Measurements from ENCODE around the gene MEI1. TPM values are rescaled to one million over a fixed set of nuclear protein-coding genes. Genes with fewer than 3 reads are reported as not detected.

The MEI1 gene
- total RNA-seq, 4 donors from 2014 or later = 0.16 to 13.6 (median 6.3) TPM

DNA sequence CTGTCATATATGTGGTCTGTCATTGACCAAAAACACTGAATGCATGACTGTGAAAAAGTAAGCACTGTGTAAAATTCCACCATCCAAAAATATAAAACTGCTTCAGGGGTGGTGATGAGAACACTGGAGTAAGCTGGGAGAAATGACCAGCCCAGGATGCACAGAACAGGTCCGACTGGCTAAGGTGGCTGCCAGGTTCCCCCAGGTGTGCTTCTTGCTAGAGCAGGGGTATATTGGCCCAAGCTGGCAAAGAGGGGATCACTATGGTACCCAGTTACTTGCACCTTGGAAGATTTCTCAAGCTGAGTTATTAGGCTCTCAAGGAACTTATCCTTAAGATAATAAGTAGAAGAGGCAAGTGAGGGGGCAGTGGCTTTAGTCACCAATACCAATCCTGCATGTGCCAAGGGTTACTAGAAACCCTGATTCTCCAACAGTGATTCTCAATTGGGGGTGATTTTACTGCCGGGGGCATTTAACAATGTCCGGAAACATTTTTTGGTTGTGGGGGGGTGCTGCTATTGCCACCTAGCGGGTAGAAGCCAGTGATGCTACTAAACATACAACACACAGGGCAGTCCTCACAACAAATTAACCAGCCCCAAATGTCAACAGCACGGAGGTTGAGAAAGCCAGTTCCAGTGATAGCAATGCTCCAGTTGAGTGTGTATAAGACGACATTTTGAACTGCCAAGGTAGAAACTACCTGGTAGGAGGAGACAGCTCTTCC is 26.4 kb upstream of the MEI1 start:
- TF ChIP-seq, protein P1, sequence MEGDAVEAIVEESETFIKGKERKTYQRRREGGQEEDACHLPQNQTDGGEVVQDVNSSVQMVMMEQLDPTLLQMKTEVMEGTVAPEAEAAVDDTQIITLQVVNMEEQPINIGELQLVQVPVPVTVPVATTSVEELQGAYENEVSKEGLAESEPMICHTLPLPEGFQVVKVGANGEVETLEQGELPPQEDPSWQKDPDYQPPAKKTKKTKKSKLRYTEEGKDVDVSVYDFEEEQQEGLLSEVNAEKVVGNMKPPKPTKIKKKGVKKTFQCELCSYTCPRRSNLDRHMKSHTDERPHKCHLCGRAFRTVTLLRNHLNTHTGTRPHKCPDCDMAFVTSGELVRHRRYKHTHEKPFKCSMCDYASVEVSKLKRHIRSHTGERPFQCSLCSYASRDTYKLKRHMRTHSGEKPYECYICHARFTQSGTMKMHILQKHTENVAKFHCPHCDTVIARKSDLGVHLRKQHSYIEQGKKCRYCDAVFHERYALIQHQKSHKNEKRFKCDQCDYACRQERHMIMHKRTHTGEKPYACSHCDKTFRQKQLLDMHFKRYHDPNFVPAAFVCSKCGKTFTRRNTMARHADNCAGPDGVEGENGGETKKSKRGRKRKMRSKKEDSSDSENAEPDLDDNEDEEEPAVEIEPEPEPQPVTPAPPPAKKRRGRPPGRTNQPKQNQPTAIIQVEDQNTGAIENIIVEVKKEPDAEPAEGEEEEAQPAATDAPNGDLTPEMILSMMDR (IDR thresholded peaks at IDR 0.05; ENCODE audit: low read depth) = no peak

DNA sequence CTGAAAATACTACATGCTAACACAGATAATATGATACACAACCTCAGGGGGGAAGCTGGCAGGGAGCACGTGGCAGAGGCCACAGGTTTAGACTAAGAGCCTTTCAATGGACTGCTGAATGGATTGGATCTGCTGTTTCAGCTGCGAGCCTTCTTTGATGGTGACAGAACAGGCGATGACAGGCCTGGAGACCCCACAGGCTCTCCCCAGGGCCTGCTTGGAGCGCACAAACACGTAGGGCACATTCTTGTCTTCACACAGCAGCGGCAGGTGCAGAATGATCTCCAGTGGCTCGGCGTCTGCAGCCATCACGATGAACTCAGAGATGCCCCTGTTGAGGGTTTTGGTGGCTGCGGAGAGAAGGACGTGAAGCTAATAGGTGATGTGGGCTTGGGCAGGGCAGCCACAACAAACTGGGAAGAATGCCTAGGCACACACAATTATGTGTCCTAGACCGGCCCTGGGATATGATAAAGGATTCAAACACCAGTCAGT is 24.4 kb upstream of the MEI1 start:
- TF ChIP-seq, protein P1 (IDR thresholded peaks at IDR 0.05; ENCODE audit: low read depth) = no peak

DNA sequence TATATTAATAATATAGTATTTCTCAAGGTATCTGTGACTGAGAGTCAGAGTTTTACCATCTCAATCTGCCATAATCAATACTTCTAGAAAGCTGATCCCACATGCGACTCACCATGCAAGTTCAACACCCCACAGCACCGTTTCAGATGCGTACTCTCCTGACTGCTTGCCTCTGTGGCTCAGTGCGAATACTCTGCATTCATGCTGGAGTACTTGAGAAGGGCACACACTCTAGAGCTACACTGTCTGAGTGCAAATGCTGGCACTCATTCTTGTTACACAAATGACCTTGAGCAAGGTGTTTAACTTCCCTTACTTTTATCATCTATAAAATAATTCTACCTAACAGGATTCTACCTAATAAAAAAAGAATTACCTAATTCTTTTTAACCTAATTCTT is 23.2 kb upstream of the MEI1 start:
- TF ChIP-seq, protein P1 (IDR thresholded peaks at IDR 0.05; ENCODE audit: low read depth) = no peak

DNA sequence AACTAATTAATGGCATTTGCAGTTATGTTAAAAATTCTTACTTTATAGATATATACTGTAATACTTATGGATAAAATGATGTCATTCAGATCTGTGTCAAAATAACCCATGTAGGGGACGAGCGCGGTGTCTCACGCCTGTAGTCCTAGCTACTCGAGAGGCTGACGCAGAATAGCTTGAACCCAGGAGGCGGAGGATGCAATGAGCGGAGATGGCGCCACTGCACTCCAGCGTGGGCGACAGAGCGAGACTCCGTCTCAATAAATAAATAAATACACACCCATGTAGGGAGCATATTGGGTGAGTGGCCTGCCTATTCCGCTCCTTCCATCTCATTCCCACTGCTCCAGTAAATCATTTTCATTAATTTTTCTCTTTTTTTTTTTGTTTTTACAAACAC is 17.7 kb upstream of the MEI1 start:
- TF ChIP-seq, protein P1 (IDR thresholded peaks at IDR 0.05; ENCODE audit: low read depth) = no peak

DNA sequence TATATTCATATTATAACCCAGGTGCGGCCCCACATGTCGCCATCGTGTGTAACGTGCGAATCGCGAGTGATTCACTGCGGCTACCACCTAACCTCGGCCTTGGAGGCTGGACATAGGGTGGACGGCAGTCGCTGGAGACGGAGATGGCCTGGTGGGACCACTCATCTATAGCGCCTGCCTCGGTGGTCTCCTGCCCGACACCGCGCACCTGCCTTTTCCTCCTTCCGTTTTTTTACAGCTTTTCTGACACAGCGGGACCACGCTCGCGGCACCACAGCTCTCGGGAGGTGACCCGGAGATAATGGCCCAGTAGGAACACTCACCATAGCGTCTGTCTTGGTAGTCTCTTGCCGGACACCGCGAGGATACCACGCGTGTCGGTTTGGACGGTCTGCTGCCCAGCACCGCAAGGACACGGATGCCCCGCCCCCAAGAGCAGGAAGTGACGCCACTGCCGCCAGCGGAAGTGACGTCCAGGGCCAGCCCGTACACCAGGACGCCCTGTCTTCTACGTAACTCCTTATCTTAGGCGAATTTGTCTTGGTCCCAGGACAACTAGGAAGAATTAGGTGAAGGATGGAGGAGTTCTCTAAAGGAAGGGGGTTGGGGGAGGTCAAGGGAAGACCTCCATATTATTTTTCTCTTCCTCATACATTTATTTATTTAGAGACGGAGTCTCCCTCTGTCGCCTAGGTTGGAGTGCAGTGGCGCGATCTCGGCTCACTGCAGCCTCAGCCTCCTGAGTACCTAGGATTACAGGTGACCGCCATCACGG is 17.1 kb upstream of the MEI1 start:
- TF ChIP-seq, protein P1 (IDR thresholded peaks at IDR 0.05; ENCODE audit: low read depth) = no peak

DNA sequence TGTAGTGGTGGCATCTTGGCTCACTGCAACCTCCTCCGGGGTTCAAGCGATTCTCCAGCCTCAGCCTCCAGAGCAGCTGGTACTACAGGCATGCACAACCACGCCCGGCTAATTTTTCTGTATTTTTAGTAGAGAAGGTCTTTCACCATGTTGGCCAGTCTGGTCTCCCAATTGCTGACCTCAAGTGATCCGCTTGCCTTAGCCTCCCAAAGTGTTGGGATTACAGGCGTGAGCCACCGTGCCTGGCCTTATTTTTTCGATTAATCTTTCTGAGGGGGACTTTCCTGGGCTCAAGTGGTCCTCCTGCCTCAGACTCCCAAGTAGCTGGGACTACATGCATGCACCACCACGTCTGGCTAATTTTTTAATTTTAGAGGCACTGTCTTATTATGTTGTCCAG is 16.3 kb upstream of the MEI1 start:
- TF ChIP-seq, protein P1 (IDR thresholded peaks at IDR 0.05; ENCODE audit: low read depth) = no peak

DNA sequence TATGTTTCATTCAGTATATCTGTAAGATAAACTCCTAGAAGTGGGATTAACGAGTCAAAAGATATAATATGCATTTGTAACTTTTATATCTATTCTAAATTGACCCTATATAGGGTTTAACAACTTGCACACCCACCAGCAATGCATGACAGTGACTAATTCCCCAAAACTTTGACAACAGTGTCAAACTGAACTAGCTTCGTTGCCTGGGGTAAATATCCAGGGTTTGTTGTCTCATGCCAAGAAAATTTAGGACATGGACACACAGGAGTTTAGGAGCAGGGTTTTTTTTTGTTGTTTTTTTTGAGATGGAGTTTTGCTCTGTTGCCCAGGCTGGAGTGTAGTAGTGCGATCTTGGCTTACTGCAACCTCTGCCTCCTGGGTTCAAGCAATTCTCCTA is 15.7 kb upstream of the MEI1 start:
- TF ChIP-seq, protein P1 (IDR thresholded peaks at IDR 0.05; ENCODE audit: low read depth) = no peak
